ENCODE results near the gene COL8A2.

DNA sequence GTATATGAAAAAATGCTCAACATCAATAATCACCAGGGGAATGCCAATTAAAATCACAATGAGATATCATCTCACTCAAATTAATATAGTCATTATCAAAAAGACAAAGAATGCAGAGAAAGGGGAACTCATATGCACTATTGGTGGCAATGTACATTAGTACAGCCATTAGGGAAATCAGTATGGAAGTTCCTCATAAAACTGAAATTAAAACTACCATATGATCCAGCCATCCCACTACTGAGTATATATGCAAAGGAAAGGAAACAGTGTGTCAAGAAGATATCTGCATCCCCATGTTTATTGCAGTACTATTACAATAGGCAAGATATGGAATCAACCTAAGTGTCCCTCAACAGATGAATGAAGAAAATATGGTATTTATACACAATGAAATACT lies 73.2 kb downstream of the COL8A2 start:
- TF ChIP-seq CTCF (IDR thresholded peaks at IDR 0.05; ENCODE audit: insufficient read depth, low read length, poor library complexity, severe bottlenecking) (no peak), EZH2phosphoT487 (conservative IDR thresholded peaks at IDR 0.05; ENCODE audit: low read length) (no peak)
